ENCODE results near the gene EXOC3L1. TPM values are rescaled to one million over a fixed set of nuclear protein-coding genes. Genes with fewer than 3 reads are reported as not detected.

The EXOC3L1 gene
- total RNA-seq, 1 donor from 2014 or later = 4.1 TPM

GRCh38 chr16:67170168-67170948, 19.6 kb downstream of the EXOC3L1 start, which contains the start of gene NOL3:
NOL3 (plus strand) TSS chr16:67170538.
- DNase-seq (peak; percentile 93), ATAC-seq (peak; percentile 72)
- intact Hi-C loops (cut with micrococcal nuclease) = no loop called here

GRCh38 chr16:67169642-67170167, 20.2 kb downstream of the EXOC3L1 start:
- intact Hi-C loops (cut with micrococcal nuclease) = no loop called here
- ATAC-seq = peak; percentile 3

GRCh38 chr16:67169011-67169451, 20.9 kb downstream of the EXOC3L1 start:
- intact Hi-C loops (cut with micrococcal nuclease) = no loop called here
- ATAC-seq (no peak), DNase-seq (no peak)

More at GRCh38 chr16:67169642-67170167, 20.2 kb downstream of the EXOC3L1 start:
- peak; percentile 69 for DNase-seq

- ATAC-seq (no peak), DNase-seq (no peak)
- intact Hi-C loops (cut with micrococcal nuclease) = no loop called here
Measured at GRCh38 chr16:67167588-67167987, 22.3 kb downstream of the EXOC3L1 start.

- ATAC-seq (no peak), DNase-seq (no peak)
Measured at GRCh38 chr16:67166598-67167168, 23.3 kb downstream of the EXOC3L1 start.

GRCh38 chr16:67166110-67166547, 23.8 kb downstream of the EXOC3L1 start:
- DNase-seq = no peak
- intact Hi-C loops (cut with micrococcal nuclease) = no loop called here
- ATAC-seq = no peak

More at GRCh38 chr16:67166598-67167168, 23.3 kb downstream of the EXOC3L1 start:
- intact Hi-C loops (cut with micrococcal nuclease) = no loop called here

GRCh38 chr16:67165121-67166078, 24.5 kb downstream of the EXOC3L1 start:
- DNase-seq = no peak
- intact Hi-C loops (cut with micrococcal nuclease) = no loop called here
- no peak for ATAC-seq

- ATAC-seq (peak; percentile 52), DNase-seq (peak; percentile 90)
- intact Hi-C loops (cut with micrococcal nuclease) = no loop called here
Measured at GRCh38 chr16:67164599-67165061, 25.3 kb downstream of the EXOC3L1 start, which contains the start of gene HSF4. HSF4 (plus strand) TSS chr16:67164745; CDS start chr16:67164812, 67 bp downstream.

GRCh38 chr16:67163999-67164558, 25.9 kb downstream of the EXOC3L1 start:
- DNase-seq = peak; percentile 58
- peak; percentile 11 for ATAC-seq
- intact Hi-C loops (cut with micrococcal nuclease) = no loop called here

GRCh38 chr16:67163164-67163998, 26.6 kb downstream of the EXOC3L1 start:
- ATAC-seq = peak; percentile 44
- intact Hi-C loops (cut with micrococcal nuclease) = no loop called here
- DNase-seq = peak; percentile 83

GRCh38 chr16:67162506-67163163, 27.3 kb downstream of the EXOC3L1 start:
- intact Hi-C loops (cut with micrococcal nuclease) = no loop called here
- ATAC-seq (no peak), DNase-seq (no peak)

- DNase-seq = peak; percentile 80
- peak; percentile 41 for ATAC-seq
- intact Hi-C loops (cut with micrococcal nuclease) = no loop called here
Measured at GRCh38 chr16:67161595-67162058, 28.3 kb downstream of the EXOC3L1 start.

GRCh38 chr16:67158637-67159600, 31.0 kb downstream of the EXOC3L1 start:
- DNase-seq (peak; percentile 66), ATAC-seq (no peak)
- intact Hi-C loops (cut with micrococcal nuclease) = loop anchor here (5.0 kb wide), 1 partner anchor 182 kb away; no protein-coding TSS in a partner anchor

GRCh38 chr16:67157892-67158635, 31.9 kb downstream of the EXOC3L1 start:
- DNase-seq (no peak), ATAC-seq (no peak)
- intact Hi-C loops (cut with micrococcal nuclease) = loop anchor here (5.0 kb wide), 1 partner anchor 181 kb away; no protein-coding TSS in a partner anchor

- ATAC-seq (no peak), DNase-seq (no peak)
- intact Hi-C loops (cut with micrococcal nuclease) = loop anchor here (5.0 kb wide), 1 partner anchor 180 kb away; no protein-coding TSS in a partner anchor
Measured at GRCh38 chr16:67157106-67157748, 32.7 kb downstream of the EXOC3L1 start.
